GM18502 (cell line): Measurements from ENCODE around the gene LPCAT2.

Experiments used
- ATAC-seq: cut with Tn5 transposase; IDR thresholded peaks from one replicate; pipeline ENCODE4 v1.9.1; 2021; ENCODE audit warnings: mild to moderate bottlenecking; ENCODE audit not compliant: unreplicated experiment, poor library complexity

The LPCAT2 gene

GRCh38 chr16:55479430-55480140, 29.3 kb upstream of the LPCAT2 start:
- ATAC-seq = no peak

DNA sequence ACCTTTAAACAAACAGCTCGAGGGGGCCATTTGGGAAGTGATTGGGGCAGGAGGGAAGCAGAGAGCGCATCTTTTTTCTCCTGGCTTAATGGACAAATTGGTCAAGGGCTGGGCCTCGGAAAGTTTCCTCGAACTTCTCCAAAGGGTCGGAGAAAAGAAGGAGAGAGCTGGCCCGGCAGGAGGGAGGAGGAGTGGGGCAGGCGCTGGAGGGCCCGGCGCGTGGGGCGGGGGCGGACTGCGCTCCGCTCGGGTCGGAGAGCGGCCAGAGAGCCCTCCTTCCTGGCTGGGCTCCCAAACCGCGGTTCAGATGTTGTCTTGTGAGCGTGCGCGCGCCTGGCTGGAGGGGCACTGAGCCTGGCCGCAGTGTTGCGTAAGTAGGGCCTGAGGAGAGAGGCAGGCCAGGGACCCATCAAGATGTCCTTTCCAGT, 28.6 kb upstream of the LPCAT2 start:
- no peak for ATAC-seq

DNA sequence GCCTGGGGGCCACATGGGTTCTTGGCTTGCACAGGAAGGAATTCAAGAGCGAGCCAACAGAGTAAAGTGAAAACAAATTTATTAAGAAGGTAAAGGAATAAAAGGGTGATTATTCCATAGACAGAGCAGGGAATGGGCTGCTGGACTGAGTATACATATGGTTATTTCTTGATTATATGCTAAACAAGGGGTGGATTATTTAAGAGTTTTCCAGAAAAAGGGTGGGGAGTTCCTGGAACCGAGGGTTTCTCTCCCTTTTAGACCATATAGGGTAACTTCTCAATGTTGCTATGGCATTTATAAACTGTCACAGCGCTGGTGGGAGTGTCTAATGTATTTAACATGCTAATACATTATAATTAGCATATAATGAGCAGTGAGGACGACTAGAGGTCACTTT, 27.8 kb upstream of the LPCAT2 start:
- ATAC-seq = no peak

- no peak for ATAC-seq
Measured at GRCh38 chr16:55482056-55482455, 26.8 kb upstream of the LPCAT2 start.

DNA sequence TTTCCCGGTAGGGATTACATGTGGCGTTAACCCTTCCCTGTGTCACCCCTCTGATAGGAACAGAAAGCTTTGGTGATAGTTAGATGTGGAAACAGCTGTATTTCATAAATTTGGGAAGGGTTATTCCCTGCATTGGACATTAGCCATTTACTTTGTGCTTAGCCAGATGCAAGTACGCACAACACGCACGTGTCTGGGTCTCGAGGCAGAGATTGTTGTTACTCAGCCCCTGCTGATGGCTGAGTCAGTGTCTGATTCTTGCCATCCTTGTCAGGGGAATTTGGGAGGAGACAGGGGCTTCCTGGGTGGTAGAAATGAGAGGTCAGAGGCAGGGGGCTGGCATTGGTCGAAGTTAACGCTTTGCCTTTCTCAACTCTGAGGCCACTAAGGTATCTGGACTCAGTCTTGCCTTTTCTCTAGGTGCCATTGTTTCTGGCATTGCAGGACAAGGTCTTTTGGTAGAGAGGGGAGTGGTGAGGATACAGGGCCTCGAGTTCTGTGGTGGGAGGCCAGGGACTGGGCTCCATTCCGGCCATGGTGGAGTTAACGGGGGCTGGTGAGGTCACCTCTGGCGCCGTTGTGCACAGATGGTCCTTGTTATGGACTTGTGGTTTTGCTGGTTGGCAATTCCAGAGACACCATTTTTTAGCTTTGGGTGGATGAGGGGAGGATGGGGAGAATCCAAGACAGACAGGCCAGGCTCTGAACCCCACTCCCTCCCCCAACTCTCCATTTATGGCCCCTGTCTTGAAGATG, 21.6 kb upstream of the LPCAT2 start:
- no peak for ATAC-seq

GRCh38 chr16:55488306-55488705, 20.6 kb upstream of the LPCAT2 start:
- ATAC-seq = no peak

GRCh38 chr16:55489119-55489955, 19.5 kb upstream of the LPCAT2 start:
- no peak for ATAC-seq

DNA sequence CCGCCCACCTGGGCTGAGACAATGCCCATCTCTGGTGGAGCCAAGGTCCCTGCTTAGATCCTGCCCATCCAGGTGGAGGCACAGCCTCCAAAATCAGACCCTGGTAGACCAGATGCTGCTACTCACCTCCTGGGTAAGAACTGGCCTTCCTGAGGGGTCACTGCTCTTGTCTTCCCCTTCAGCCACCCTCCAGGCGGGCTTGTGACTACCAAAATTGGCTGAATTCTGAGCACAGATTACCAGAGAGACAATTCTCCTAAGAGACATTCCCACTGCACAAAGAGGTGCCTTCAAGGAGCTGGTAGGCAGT, 19.0 kb upstream of the LPCAT2 start:
- ATAC-seq = no peak

GRCh38 chr16:55490301-55490700, 18.6 kb upstream of the LPCAT2 start:
- ATAC-seq = no peak

DNA sequence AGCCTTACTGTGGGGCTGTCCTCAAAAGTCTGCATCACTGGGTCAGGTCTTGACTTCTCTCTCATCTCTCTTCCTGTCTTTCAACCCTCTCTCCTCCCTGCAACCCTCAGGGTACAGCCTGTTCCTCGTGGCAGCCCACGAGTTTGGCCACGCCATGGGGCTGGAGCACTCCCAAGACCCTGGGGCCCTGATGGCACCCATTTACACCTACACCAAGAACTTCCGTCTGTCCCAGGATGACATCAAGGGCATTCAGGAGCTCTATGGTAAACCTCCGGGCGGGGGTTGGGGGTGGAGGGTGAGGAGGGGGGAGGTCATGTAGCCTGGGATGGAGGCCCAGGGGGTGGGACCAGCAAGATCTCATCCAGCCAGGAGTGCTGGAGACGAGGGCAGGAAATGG, 17.2 kb upstream of the LPCAT2 start:
- no peak for ATAC-seq

DNA sequence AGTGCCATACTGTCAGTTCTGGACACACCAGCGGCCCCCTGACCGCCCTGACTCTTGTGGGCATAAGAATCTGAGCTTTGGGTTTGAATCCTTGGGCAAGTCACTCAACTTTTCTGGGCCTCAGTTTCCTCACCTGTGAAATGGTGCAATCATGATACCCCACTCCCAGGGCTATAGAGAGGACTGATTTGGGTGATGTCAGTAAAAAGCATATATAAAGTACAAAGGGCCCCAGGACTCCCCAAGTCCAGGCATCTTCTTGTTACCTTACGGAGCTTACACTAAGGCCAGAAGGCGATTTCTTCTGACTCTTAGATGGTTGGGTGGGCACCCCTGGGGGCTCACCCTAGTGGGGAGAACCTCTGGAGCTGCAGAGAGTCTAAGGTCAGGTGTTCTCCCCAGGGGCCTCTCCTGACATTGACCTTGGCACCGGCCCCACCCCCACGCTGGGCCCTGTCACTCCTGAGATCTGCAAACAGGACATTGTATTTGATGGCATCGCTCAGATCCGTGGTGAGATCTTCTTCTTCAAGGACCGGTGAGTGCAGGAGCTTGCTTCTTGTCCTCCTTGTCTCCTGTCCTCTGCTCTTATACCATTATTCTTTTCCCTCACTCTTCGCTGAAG, 16.0 kb upstream of the LPCAT2 start:
- ATAC-seq = no peak

DNA sequence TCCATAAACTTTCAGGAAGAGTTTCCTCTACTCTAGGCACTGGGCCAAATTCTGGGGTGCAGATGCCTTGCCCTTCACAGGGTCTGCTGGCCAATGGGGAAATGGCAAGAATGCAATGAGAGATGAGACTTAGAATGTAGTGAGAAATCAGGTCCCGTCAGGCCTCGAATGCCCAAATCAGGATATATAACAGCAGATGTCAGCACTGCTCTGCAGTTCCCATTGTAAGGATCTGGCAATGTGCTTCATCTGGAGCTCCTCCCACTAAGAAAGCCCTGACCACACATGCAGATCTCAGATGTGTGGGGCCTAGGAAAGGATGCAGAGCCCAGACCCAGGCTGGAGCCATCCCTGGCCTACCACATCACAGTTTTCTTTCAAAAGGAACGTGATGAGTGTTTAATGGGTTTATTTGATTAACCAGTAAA, 13.9 kb upstream of the LPCAT2 start:
- ATAC-seq = no peak

DNA sequence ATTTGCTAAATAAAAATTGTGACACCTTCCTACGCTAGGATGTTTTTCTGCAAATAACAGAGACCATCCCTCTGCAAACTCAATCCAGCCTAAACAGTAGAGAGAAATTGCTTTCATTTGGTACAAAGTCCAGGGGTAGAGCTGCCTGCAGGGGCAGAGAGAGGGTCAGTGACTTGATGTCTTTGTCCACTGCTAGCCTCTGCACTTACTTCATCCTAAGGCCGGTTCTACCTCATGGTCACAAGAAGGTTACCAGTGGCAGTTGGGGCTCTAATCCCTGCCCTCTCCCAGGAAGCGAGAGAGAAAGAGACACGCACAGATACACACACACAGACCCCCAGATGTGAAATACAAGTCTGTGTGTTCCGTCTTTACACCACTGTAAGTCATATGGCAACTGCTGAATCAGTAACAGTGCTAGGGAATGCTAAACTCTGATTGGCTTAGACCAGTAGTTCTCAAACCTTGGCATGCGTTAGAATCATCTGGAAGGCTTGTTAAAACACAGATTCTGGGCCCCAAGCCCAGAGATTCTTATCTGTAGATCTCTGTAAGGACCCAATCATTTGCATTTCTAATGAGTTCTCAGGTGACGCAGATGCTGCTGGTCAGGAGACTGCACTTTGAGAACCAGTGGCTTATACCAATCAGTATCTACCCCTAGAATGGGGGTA, 13.1 kb upstream of the LPCAT2 start:
- ATAC-seq = no peak

- no peak for ATAC-seq
Measured at GRCh38 chr16:55496509-55497145, 12.2 kb upstream of the LPCAT2 start.

DNA sequence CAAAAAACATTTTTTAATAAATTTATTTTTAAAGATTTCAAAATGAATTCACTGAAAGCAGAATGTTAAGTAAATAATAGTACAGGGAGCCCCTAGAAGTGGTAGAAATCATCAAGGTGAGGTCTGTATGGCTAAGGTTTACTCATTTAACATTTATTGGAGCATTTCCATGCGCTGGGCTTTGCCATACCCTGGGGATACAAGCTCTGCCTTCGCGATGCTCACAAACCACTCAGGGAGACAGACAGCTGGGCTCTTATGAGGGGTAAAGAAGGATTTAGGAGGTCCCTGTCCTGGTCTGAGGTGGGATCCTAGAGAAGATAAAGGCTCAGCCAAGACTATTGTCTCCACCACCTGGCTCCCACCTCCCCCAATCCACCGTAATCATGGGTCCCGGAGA, 11.3 kb upstream of the LPCAT2 start:
- ATAC-seq = no peak

GRCh38 chr16:55498101-55498500, 10.8 kb upstream of the LPCAT2 start:
- no peak for ATAC-seq

DNA sequence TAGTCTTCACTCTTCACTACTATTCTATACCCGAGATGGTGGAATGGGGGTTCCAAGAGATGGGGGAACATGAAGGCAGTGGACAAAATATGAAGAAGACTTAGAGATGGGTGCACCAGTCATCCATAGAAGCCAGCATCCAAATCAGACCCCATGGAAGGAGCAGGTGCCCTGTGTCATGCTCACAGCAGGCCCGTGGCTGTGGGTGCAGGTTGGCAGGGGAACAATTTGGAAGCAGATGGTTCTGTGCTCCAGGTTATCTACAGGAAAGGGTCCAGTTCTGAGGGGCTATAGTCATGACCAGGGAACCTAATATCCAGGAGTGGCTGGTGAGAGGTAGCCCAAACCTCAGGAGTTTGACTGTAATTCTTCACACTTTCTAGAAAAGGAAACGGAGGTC, 9.6 kb upstream of the LPCAT2 start:
- no peak for ATAC-seq

DNA sequence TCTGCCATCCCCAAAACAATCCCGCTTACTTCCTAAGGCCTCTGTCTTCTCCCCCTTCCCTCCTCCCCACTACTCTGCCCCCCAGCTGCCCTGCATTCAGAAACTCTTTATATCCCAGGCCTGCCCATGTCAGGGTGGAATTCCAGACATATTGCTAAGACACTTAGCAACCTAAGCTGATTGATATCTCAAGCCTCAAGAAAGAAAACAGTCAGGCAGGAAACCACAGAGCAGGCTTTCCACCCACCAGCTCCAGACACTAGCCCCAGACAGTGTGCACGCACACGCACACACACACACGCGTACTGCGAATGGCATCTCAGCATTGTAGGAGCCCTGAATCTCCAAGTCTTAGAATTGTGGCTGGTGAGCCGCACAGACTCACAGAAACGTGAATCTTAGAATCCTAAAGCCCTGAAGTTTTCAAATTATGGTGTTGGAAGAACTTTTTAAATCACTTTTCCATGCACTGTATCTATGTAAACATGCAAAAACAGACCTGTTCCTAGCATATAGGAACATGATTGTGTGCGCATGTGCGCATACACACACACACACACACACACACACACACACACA, 8.8 kb upstream of the LPCAT2 start:
- ATAC-seq = no peak

DNA sequence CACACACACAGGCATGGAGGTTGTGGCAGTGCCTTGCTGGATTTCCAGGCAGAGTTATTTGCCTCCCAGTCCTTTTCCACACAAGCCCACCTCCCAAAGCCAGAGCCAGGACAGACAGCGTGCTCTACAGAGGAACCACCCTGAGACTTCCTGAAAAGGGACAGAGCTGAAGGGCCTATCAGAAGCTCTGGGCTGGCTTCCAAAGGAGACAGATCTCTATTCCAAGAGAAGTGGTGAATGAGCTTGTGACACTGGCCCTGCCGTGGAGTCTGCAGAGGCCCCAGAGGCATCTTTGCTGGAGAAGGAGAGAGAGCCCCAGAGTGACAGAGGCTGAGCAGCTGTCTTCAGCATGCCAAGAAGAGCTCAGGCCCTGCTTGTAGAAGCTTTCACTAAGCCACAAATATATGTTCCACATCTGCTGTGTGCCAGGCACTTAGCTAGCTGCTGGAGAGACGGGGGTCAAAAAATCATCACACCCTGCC, 8.3 kb upstream of the LPCAT2 start:
- no peak for ATAC-seq
